HCT116 (cell line): ENCODE measurements around the gene FADD. TPM values are rescaled to one million over a fixed set of nuclear protein-coding genes. Genes with fewer than 3 reads are reported as not detected.

Experiments used
- ATAC-seq: fragments of 200-7000 bp; cut with Tn5 transposase; 2 replicates; pipeline ENCODE4 v1.9.1; 2020; ENCODE audit warnings: mild to moderate bottlenecking, moderate library complexity
- BruUV-seq: library from RNA; stranded (reverse); fragments of 400-500 nt; replicated peaks from 2 replicates; lab custom pipeline; 2021; lab: Mats Ljungman, UMichigan
- CTCF ChIA-PET: fragments of 300-600 bp; sonication (Branson Sonifier 250); formaldehyde crosslinking; loops from one replicate; lab custom pipeline; 2021; ENCODE audit warnings: antibody characterized with exemption; lab: Charles Lee
- POLR2A ChIA-PET: fragments of 300-600, 350-600 bp; sonication (Branson Sonifier 250); formaldehyde crosslinking; loops from one replicate; lab custom pipeline; 2021; ENCODE audit warnings: antibody characterized with exemption; lab: Charles Lee
- RAD21 ChIA-PET, 2 experiments: fragments of 300-600 bp; sonication (Branson Sonifier 250); formaldehyde crosslinking; loops; one replicate each; lab custom pipeline; 2023; ENCODE audit warnings: low total read pairs in 2 of 2; ENCODE audit not compliant: uncharacterized antibody in 2 of 2, unreplicated experiment in 2 of 2, low non-redundant PET in 1 of 2; lab: Charles Lee
- DNase-seq: peaks from one replicate; pipeline ENCODE4 v3.0.0-alpha.2; 2010; ENCODE audit warnings: low read depth, low spot score
- H2AFZ ChIP-seq: fragments of 200-600 bp; shearing (Covaris generic), sonication (generic); 2 replicates; pipeline ENCODE4 v1.6.1; 2017; ENCODE audit warnings: low read depth, mixed run types, mixed read lengths, antibody characterized with exemption, low read length; ENCODE audit not compliant: poor library complexity, severe bottlenecking
- H3K27ac ChIP-seq: 2 replicates; pipeline ENCODE4 v1.5.1; 2012; ENCODE audit warnings: low read depth, low read length
- H3K27me3 ChIP-seq: fragments of 200-600 bp; sonication (generic); 2 replicates; pipeline ENCODE4 v1.6.1; 2016; ENCODE audit warnings: mixed run types, low read length, mixed read lengths; ENCODE audit not compliant: insufficient read depth
- H3K36me3 ChIP-seq, 2 experiments: fragments of 200-500 bp in 1 of 2; fragments of 200-600 bp in 1 of 2; sonication (Bioruptor generic) in 1 of 2; sonication (generic) in 1 of 2; 2 replicates each; pipeline versions ENCODE4 v1.5.1 to v1.6.1; 2014 to 2016; ENCODE audit warnings: low read length in 2 of 2, inconsistent platforms in 1 of 2, mixed read lengths in 1 of 2, mixed run types in 1 of 2; ENCODE audit not compliant: insufficient read depth in 2 of 2, control insufficient read depth in 1 of 2
- H3K4me1 ChIP-seq, 2 experiments: fragments of 200-600 bp in 1 of 2; sonication (generic) in 1 of 2; 2 replicates each; pipeline versions ENCODE4 v1.5.1 to v1.6.1; 2012 to 2017; ENCODE audit warnings: low read length in 2 of 2, inconsistent platforms in 1 of 2, mild to moderate bottlenecking in 1 of 2, mixed read lengths in 1 of 2, mixed run types in 1 of 2, moderate library complexity in 1 of 2; ENCODE audit not compliant: insufficient read depth in 2 of 2, control insufficient read depth in 1 of 2
- H3K4me2 ChIP-seq: fragments of 200-600 bp; sonication (generic); 2 replicates; pipeline ENCODE4 v1.6.1; 2017; ENCODE audit warnings: mixed run types, low read length, mixed read lengths
- H3K4me3 ChIP-seq, 2 experiments: fragments of 200-600 bp in 1 of 2; sonication (generic) in 1 of 2; replicated peaks in 1 of 2; 2 replicates each; pipeline ENCODE4 v1.5.1; 2011 to 2016; ENCODE audit warnings: low read length in 2 of 2, control low read depth in 1 of 2, low read depth in 1 of 2, mild to moderate bottlenecking in 1 of 2, mixed read lengths in 1 of 2, mixed run types in 1 of 2
- H3K79me2 ChIP-seq: fragments of 200-600 bp; sonication (generic); 2 replicates; pipeline ENCODE4 v1.6.1; 2017; ENCODE audit warnings: mild to moderate bottlenecking, mixed run types, low read length, moderate library complexity, mixed read lengths; ENCODE audit not compliant: insufficient read depth
- H3K9ac ChIP-seq: fragments of 200-600 bp; sonication (generic); 2 replicates; pipeline ENCODE4 v1.6.1; 2016; ENCODE audit warnings: low read length, mixed read lengths
- H3K9me2 ChIP-seq: fragments of 200-600 bp; sonication (generic), shearing (Covaris generic); 2 replicates; pipeline ENCODE4 v1.6.1; 2017; ENCODE audit warnings: mixed run types, mild to moderate bottlenecking, moderate library complexity; ENCODE audit not compliant: insufficient read depth
- H3K9me3 ChIP-seq, 2 experiments: fragments of 200-500 bp in 1 of 2; fragments of 200-600 bp in 1 of 2; sonication (Bioruptor generic) in 1 of 2; sonication (generic) in 1 of 2; 2 replicates each; pipeline ENCODE4 v1.6.1; 2014 to 2017; ENCODE audit warnings: low read length in 2 of 2, mixed read lengths in 2 of 2, inconsistent platforms in 1 of 2, low read depth in 1 of 2, mild to moderate bottlenecking in 1 of 2, mixed run types in 1 of 2, moderate library complexity in 1 of 2; ENCODE audit not compliant: control insufficient read depth in 1 of 2, insufficient read depth in 1 of 2
- H4K20me1 ChIP-seq: fragments of 200-600 bp; sonication (generic), shearing (Covaris generic); 2 replicates; pipeline ENCODE4 v1.6.1; 2017; ENCODE audit warnings: mixed run types, mild to moderate bottlenecking, moderate library complexity; ENCODE audit not compliant: insufficient read depth
- ATF3 ChIP-seq: IDR thresholded peaks from 2 replicates; pipeline ENCODE4 v1.6.1; 2012
- CBX3 ChIP-seq: IDR thresholded peaks from 2 replicates; pipeline ENCODE4 v1.6.1; 2012; ENCODE audit warnings: low read depth
- CEBPB ChIP-seq: IDR thresholded peaks from 2 replicates; pipeline ENCODE4 v1.6.1; 2012; ENCODE audit warnings: low read depth
- CTCF ChIP-seq, 3 experiments: fragments of 200-600 bp in 1 of 3; sonication (generic) in 1 of 3; IDR thresholded peaks in 2 of 3; conservative IDR thresholded peaks in 1 of 3; 2 replicates each; pipeline ENCODE4 v1.5.1; 2012 to 2017; ENCODE audit warnings: low read depth in 2 of 3, low read length in 2 of 3, antibody characterized with exemption in 1 of 3, borderline replicate concordance in 1 of 3, control low read depth in 1 of 3, mild to moderate bottlenecking in 1 of 3, mixed read lengths in 1 of 3, mixed run types in 1 of 3, moderate library complexity in 1 of 3; ENCODE audit not compliant: insufficient read depth in 1 of 3
- ELF1 ChIP-seq: IDR thresholded peaks from 2 replicates; pipeline ENCODE4 v1.6.1; 2012; ENCODE audit warnings: low read depth, borderline replicate concordance
- EZH2 ChIP-seq: fragments of 200-600 bp; sonication (generic); IDR thresholded peaks from 2 replicates; pipeline ENCODE4 v1.6.1; 2017; ENCODE audit warnings: antibody characterized with exemption, mixed run types
- FOSL1 ChIP-seq: IDR thresholded peaks from 2 replicates; pipeline ENCODE4 v1.6.1; 2012; ENCODE audit warnings: low read depth
- JUND ChIP-seq: IDR thresholded peaks from 2 replicates; pipeline ENCODE4 v1.6.1; 2012
- POLR2A ChIP-seq: IDR thresholded peaks from 2 replicates; pipeline ENCODE4 v1.7.0; 2011; ENCODE audit warnings: borderline replicate concordance; ENCODE audit not compliant: insufficient read depth, insufficient read length; ENCODE audit errors: extremely low read depth
- POLR2AphosphoS5 ChIP-seq: IDR thresholded peaks from 2 replicates; pipeline ENCODE4 v1.6.1; 2011; ENCODE audit warnings: mild to moderate bottlenecking, low read depth, low read length, moderate library complexity
- REST ChIP-seq: IDR thresholded peaks from 2 replicates; pipeline ENCODE4 v1.6.1; 2012; ENCODE audit warnings: low read depth
- SIN3A ChIP-seq: IDR thresholded peaks from 2 replicates; pipeline ENCODE4 v1.6.1; 2012; ENCODE audit warnings: low read depth
- SP1 ChIP-seq: IDR thresholded peaks from 2 replicates; pipeline ENCODE4 v1.6.1; 2012; ENCODE audit warnings: low read depth
- SRF ChIP-seq: IDR thresholded peaks from 2 replicates; pipeline ENCODE4 v1.6.1; 2012; ENCODE audit warnings: low read depth
- TCF7L2 ChIP-seq: IDR thresholded peaks from 2 replicates; pipeline ENCODE4 v1.7.0; 2011; ENCODE audit warnings: borderline replicate concordance, inconsistent platforms; ENCODE audit not compliant: insufficient read depth, insufficient read length; ENCODE audit errors: extremely low read depth
- YY1 ChIP-seq: IDR thresholded peaks from 2 replicates; pipeline ENCODE4 v1.6.1; 2011; ENCODE audit warnings: low read length, low read depth, moderate library complexity, mild to moderate bottlenecking; ENCODE audit not compliant: insufficient replicate concordance; ENCODE audit errors: extremely low read depth
- ZBTB33 ChIP-seq: IDR thresholded peaks from 2 replicates; pipeline ENCODE4 v1.6.1; 2011; ENCODE audit warnings: mild to moderate bottlenecking, low read length, moderate library complexity; ENCODE audit not compliant: insufficient replicate concordance; ENCODE audit errors: extremely low read depth
- ZFX ChIP-seq: fragments of 450-650 bp; IDR thresholded peaks from 2 replicates; pipeline ENCODE4 v1.6.1; 2017
- ZNF274 ChIP-seq: fragments of 200-500 bp; sonication (Bioruptor generic); IDR thresholded peaks from 2 replicates; pipeline ENCODE4 v1.6.1; 2014; ENCODE audit warnings: mild to moderate bottlenecking, low read depth, low read length, inconsistent platforms
- intact Hi-C: fragments of 100-400 bp; cut with micrococcal nuclease; formaldehyde crosslinking; loops from 2 replicates; pipeline ENCODE4 v1.10.0; 2022
- total RNA-seq: library from RNA; stranded (reverse); gene quantifications from one replicate; pipeline ENCODE4 v1.2.1, GENCODE V29; 2021; ENCODE audit not compliant: unreplicated experiment

The FADD gene
- total RNA-seq, 1 experiment from 2014 or later = 26.7 TPM

- H3K27me3 ChIP-seq = no peaks in the 10 kb centered on the region
- H3K4me2 ChIP-seq = no peak overlapping the region
- no TSS peak for BruUV-seq
- TF ChIP-seq POLR2A (no peak), ATF3 (no peak), ELF1 (no peak), REST (no peak), SRF (no peak), EZH2 (no peak), TCF7L2 (no peak), SP1 (no peak), CTCF (IDR thresholded peaks at IDR 0.05 in 2 of 3, conservative IDR thresholded peaks at IDR 0.05 in 1 of 3; ENCODE audit: borderline replicate concordance in 1 of 3, insufficient read depth in 1 of 3, low read depth in 2 of 3, low read length in 2 of 3) (no peak), CEBPB (no peak), FOSL1 (no peak), JUND (no peak), CBX3 (no peak), ZBTB33 (no peak), ZNF274 (no peak), ZFX (no peak), YY1 (no peak), SIN3A (no peak), POLR2AphosphoS5 (no peak)
- peaks cover 0 to 5% of the 10 kb centered on the region in 2 experiments; a peak in 2 of 4 replicates for H3K36me3 ChIP-seq
- no peaks in the 10 kb centered on the region for H3K4me1 ChIP-seq
- H2AFZ ChIP-seq = no peak overlapping the region
- H4K20me1 ChIP-seq = no peaks in the 10 kb centered on the region
- no peak overlapping the region for H3K4me3 ChIP-seq
- H3K9me2 ChIP-seq = no peaks in the 10 kb centered on the region
- H3K27ac ChIP-seq = no peak overlapping the region
- no peak overlapping the region for H3K9ac ChIP-seq
- intact Hi-C loops = no loop called here
- ATAC-seq = no peak
- ChIA-PET POLR2A (no interaction called here), CTCF (no interaction called here), RAD21 (no interaction called here)
- peaks cover 3% of the 10 kb centered on the region; the same call in 1 of the 2 replicates for H3K79me2 ChIP-seq
- no peaks in the 10 kb centered on the region for H3K9me3 ChIP-seq
- DNase-seq = no peak
Measured at GRCh38 chr11:70212227-70212811, 9.2 kb downstream of the FADD start.
